ENCODE data around the gene PPP1R1B.
"Not testable (repeated sequence)": the region's sequence is repeated elsewhere in the genome, so short reads cannot be mapped to it uniquely, and the experiment has no call there.

The PPP1R1B gene

DNA sequence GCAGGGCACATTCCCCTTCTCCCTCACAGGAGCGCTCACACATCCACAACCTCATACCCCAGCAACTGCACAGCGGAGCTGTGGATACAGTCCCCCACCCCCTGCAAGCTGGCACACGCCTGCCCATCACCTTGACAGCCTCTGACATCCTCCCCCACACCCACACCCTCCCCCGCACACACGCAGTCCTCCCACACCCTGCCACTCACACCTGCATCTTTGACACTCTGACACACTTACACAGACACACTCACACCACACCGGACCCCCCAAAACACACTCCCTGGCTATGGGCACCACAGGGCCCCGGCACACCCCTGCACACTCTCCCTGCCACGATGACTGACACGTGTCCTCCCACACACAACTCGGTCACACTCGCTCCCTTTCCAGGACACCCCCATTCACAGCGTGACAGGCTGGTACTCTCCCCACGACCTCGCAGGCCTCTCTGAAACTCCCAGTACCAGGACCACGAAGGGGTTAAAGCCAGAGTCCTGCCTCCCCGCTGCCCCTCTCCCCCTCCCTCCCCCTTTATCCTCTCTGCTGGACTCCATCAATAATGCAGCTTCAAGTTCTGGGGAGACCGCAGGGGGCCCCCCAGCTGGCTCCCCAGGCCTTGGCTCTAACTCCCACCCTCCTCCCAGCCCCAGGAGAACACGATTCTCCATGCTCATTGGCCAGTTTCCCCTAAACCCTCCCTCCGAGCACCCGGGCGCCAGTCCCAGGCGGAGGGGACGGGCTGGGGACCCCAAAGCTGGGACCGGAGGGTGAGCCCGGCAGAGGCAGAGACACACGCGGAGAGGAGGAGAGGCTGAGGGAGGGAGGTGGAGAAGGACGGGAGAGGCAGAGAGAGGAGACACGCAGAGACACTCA, at the start of gene PPP1R1B:
Gene PPP1R1B (plus strand): TSS at position 782 of the 876 bp plus-strand sequence. CDS start 441 bp downstream, outside the sequence.
- no peaks in the 10 kb centered on the region; a peak in 2 of 22 replicates for H4K20me1 ChIP-seq
- TF ChIP-seq Cebpa-rat (IDR thresholded peaks at IDR 0.05) = no peak
- H3K9ac ChIP-seq = no peak within 1 kb of the TSS; a peak in 1 of 22 replicates
- peaks cover 6 to 60% (median 50%) of the 10 kb centered on the region in 10 experiments; a peak in 19 of 20 replicates for H3K4me1 ChIP-seq
- H3K27ac ChIP-seq = no peak within 1 kb of the TSS
- no peak within 1 kb of the TSS for H3K4me3 ChIP-seq
- H3K36me3 ChIP-seq = no peaks in the 10 kb centered on the region
- H3K9me3 ChIP-seq (replicated peaks in 1 of 11) = no peaks in the 10 kb centered on the region
- H3K27me3 ChIP-seq = peaks cover 20 to 36% (median 26%) of the 10 kb centered on the region in 11 experiments
- peak within 1 kb of the TSS in 8 of 11 experiments; percentile 39 to 67 (median 62); a peak in 15 of 22 replicates for H3K4me2 ChIP-seq

GRCh38 chr17:39578272-39578671, 48.5 kb upstream of the PPP1R1B start:
- Histone ChIP-seq H3K27me3 (no peaks in the 10 kb centered on the region; a peak in 1 of 22 replicates), H4K20me1 (peaks cover 0 to 2% (median 0%) of the 10 kb centered on the region in 11 experiments; a peak in 1 of 22 replicates), H3K4me2 (no peak overlapping the region), H3K4me3 (no peak overlapping the region), H3K27ac (no peak overlapping the region), H3K36me3 (no peaks in the 10 kb centered on the region), H3K4me1 (peaks cover 4 to 26% (median 21%) of the 10 kb centered on the region in 10 experiments; a peak in 17 of 20 replicates), H3K9ac (no peak overlapping the region), H3K9me3 (replicated peaks in 1 of 11) (no peaks in the 10 kb centered on the region)
- TF ChIP-seq Cebpa-rat (IDR thresholded peaks at IDR 0.05) = no peak

DNA sequence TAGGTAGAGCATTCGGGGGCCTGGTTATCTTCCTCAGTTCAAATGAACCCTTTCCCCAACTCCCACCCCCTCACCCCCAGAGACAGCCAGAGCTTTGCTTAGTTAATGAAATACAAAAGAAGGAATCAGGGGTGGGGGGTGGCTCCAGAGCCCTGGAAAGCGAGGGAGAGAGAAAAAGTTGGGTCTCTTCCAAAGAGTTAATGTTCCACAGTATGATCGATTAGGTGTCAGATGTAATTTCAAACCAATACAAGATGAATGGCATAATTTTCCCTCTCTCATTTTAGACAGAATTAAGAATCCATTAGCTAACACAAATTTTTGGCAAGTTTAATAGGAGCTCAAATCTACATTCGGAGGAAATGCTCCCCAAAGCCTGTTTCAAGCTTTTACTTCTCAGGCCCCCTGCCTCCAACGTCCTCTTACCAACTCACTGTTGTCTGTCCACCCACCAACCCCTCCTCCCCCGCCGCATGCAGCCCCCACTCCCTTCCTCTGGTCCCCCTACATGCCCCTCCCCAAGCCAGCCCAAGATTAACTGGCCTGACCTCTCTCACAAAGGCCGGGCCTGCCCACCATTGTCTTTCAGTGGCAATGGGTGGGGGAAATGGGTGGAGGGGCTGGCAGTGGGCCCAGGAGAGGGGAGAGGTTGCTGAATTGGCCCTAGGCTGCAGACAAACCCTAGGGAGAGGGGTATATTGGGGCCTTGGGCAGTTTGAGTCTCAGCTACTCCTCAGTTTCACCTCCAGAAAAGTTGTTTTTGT, 47.3 kb upstream of the PPP1R1B start:
- no peak overlapping the region for H3K4me2 ChIP-seq
- H3K36me3 ChIP-seq = no peaks in the 10 kb centered on the region
- no peak for TF ChIP-seq Cebpa-rat (IDR thresholded peaks at IDR 0.05)
- peaks cover 0 to 2% (median 0%) of the 10 kb centered on the region in 11 experiments; a peak in 1 of 22 replicates for H4K20me1 ChIP-seq
- no peak overlapping the region for H3K9ac ChIP-seq
- H3K4me1 ChIP-seq = peaks cover 0 to 16% (median 13%) of the 10 kb centered on the region in 10 experiments; a peak in 16 of 20 replicates
- H3K9me3 ChIP-seq (replicated peaks in 1 of 11) = no peaks in the 10 kb centered on the region
- no peak overlapping the region for H3K4me3 ChIP-seq
- no peaks in the 10 kb centered on the region; a peak in 1 of 22 replicates for H3K27me3 ChIP-seq
- no peak overlapping the region for H3K27ac ChIP-seq

GRCh38 chr17:39580082-39580468, 46.7 kb upstream of the PPP1R1B start:
- Histone ChIP-seq H3K9ac (no peak overlapping the region), H3K4me3 (no peak overlapping the region), H3K36me3 (no peaks in the 10 kb centered on the region), H3K4me1 (peaks cover 0 to 16% (median 13%) of the 10 kb centered on the region in 10 experiments; a peak in 16 of 20 replicates), H3K27ac (no peak overlapping the region), H3K27me3 (no peaks in the 10 kb centered on the region; a peak in 1 of 22 replicates), H3K4me2 (no peak overlapping the region), H4K20me1 (peaks cover 0 to 2% (median 0%) of the 10 kb centered on the region in 11 experiments; a peak in 1 of 22 replicates), H3K9me3 (replicated peaks in 1 of 11) (no peaks in the 10 kb centered on the region)
- TF ChIP-seq Cebpa-rat (IDR thresholded peaks at IDR 0.05) = no peak

DNA sequence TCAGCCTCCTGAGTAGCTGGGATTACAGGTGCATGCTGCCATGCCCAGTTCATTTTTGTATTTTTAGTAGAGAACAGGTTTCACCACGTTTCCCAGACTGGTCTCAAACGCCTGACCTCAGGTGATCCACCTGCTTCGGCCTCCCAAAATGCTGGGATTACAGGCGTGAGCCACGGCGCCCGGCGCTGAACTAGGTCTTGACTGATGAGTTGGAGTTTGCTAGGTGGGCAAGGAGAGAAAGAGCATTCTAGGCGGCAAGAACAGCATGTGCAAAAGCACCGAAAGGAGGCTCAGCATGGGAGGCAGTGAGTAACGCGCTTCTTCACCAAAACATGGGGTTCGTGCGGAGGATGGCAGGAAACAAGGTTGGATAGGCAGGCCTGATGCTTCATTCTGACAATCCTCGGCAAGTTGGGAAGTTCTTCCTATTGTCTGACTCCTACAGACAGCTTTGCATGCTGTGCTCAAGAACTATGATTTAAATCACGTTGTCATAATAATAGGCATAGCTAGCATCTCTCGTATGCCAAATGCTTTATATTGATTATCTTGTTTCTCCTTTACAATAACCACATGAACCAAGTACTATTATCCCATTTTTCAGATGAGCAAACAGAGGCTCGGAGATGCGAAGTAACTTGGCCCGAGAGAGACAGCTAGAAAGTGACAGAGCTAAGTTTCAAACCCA, 45.5 kb upstream of the PPP1R1B start:
- no peak overlapping the region for H3K27ac ChIP-seq
- H3K4me1 ChIP-seq = peaks cover 0 to 10% (median 6%) of the 10 kb centered on the region in 10 experiments; a peak in 16 of 20 replicates
- H3K9ac ChIP-seq = no peak overlapping the region
- no peak overlapping the region for H3K4me2 ChIP-seq
- H3K4me3 ChIP-seq = no peak overlapping the region
- no peaks in the 10 kb centered on the region for H3K9me3 ChIP-seq (replicated peaks in 1 of 11)
- H4K20me1 ChIP-seq = peaks cover 0 to 2% (median 0%) of the 10 kb centered on the region in 11 experiments; a peak in 1 of 22 replicates
- no peaks in the 10 kb centered on the region; a peak in 1 of 22 replicates for H3K27me3 ChIP-seq
- TF ChIP-seq Cebpa-rat (IDR thresholded peaks at IDR 0.05) = no peak
- no peaks in the 10 kb centered on the region for H3K36me3 ChIP-seq

- no peak for TF ChIP-seq Cebpa-rat (IDR thresholded peaks at IDR 0.05)
- 0 out of 22 replicates have a peak, but pooled peaks cover 0 to 2% (median 0%) of the 10 kb centered on the region in 11 experiments for H4K20me1 ChIP-seq
- H3K4me2 ChIP-seq = no peak overlapping the region
- H3K9me3 ChIP-seq (replicated peaks in 1 of 11) = no peaks in the 10 kb centered on the region
- no peaks in the 10 kb centered on the region for H3K36me3 ChIP-seq
- no peak overlapping the region for H3K27ac ChIP-seq
- no peak overlapping the region for H3K4me3 ChIP-seq
- H3K27me3 ChIP-seq = no peaks in the 10 kb centered on the region; a peak in 1 of 22 replicates
- peaks cover 0 to 4% (median 2%) of the 10 kb centered on the region in 10 experiments; a peak in 8 of 20 replicates for H3K4me1 ChIP-seq
- no peak overlapping the region for H3K9ac ChIP-seq
Observed at GRCh38 chr17:39581759-39582085, 45.0 kb upstream of the PPP1R1B start.

DNA sequence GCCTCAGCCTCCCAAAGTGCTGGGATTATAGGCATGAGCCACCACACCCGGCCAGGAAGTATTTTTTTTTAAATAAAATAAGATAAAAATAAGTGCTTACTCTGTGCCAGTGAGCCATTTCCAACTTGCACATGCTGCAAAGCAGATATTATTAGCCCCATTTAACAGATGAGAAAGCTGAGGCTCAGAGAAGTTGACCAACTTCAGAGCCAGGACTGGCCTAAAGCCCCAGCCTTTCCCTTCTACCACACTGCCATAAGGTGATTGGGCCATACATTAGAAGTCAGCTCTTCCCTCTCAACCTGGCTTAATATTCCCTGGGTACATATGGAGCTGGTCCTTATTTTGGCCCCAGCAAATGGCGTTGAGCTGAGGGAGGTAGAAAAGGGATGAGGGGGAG, 44.1 kb upstream of the PPP1R1B start:
- Histone ChIP-seq H3K27me3 (no peaks in the 10 kb centered on the region; a peak in 1 of 22 replicates), H3K4me2 (no peak overlapping the region), H3K36me3 (no peaks in the 10 kb centered on the region), H3K9ac (no peak overlapping the region), H4K20me1 (peaks cover 0 to 2% (median 0%) of the 10 kb centered on the region in 11 experiments; a peak in 1 of 22 replicates), H3K9me3 (replicated peaks in 1 of 11) (no peaks in the 10 kb centered on the region), H3K27ac (no peak overlapping the region), H3K4me1 (no peaks in the 10 kb centered on the region), H3K4me3 (no peak overlapping the region)
- no peak for TF ChIP-seq Cebpa-rat (IDR thresholded peaks at IDR 0.05)

DNA sequence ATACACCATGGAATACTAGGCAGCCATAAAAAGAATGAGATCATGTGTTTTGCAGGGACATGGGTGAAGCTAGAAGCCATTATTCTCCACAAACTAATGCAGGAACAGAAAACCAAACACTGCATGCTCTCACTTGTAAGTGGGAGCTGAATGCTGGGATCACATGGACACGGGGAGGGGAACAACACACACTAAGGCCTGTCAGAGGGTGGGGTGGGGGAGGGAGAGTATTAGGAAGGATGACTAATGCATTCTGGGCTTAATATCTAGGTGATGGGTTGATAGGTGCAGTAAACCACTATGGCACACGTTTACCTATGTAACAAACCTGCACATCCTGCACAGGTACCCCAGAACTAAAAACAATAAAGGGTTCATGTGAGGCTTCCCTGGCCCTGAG, 36.6 kb upstream of the PPP1R1B start:
- not testable (repeated sequence) for H3K4me2 ChIP-seq; H3K36me3 ChIP-seq; H3K9me3 ChIP-seq (replicated peaks in 1 of 11); H3K27ac ChIP-seq; H3K4me1 ChIP-seq; H3K9ac ChIP-seq; H3K4me3 ChIP-seq
- peaks cover 0 to 38% (median 11%) of the 10 kb centered on the region in 11 experiments; a peak in 14 of 22 replicates for H4K20me1 ChIP-seq
- H3K27me3 ChIP-seq = peaks cover 39 to 52% (median 48%) of the 10 kb centered on the region in 11 experiments
